ENCODE data around the gene CAMK1D.
"Not testable (repeated sequence)": the region's sequence is repeated elsewhere in the genome, so short reads cannot be mapped to it uniquely, and the experiment has no call there.

CAMK1D gene

DNA sequence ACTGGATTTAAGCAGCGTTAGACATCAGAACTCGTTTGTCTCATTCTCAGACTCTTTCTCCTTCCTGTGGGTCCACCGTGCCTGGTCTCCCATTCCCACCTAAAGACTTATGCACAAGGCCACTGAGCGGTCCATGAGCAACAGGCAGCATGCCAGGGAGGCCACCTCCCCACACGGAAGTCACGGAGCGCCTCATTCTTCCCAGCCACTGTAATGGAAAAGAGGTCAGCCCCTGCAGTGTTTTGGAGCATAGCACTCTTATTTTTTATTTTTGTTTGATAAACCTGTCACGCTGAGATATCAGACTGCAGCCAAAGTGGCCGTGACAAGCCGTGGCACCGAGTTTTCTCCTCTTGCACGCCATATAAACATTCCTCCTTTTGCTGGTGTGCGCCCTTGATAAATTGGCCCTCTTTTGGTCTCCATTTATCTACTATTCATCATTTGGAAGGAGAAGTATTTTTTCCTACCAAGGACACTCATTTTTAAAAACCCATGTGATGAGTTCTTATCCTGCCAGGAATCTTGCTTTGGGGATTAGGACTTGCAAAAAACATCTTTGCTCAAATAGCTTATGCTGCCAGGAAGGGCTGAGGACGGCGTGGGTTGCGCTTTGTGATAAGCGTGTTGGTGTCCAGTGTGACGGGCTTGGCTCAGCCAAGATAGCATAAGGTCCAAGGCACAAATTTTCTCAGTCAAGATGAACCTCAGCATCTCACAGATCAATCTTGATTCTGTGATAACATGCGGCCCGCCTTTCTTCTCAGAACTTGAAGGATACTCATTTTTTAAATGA, 446.2 kb downstream of the CAMK1D start:
- no peaks in the 10 kb centered on the region for H3K4me1 Mint-ChIP-seq (ENCODE audit: low read depth)
- peaks cover 73% of the 10 kb centered on the region for H3K36me3 Mint-ChIP-seq (ENCODE audit: low read depth)
- H3K4me3 Mint-ChIP-seq, result no peak overlapping the region
- intact Hi-C loops (cut with micrococcal nuclease), result no loop called here
- no peak overlapping the region for H3K27ac Mint-ChIP-seq
- no peaks in the 10 kb centered on the region for H3K27me3 Mint-ChIP-seq
- peaks cover 12% of the 10 kb centered on the region for H3K9me3 Mint-ChIP-seq

DNA sequence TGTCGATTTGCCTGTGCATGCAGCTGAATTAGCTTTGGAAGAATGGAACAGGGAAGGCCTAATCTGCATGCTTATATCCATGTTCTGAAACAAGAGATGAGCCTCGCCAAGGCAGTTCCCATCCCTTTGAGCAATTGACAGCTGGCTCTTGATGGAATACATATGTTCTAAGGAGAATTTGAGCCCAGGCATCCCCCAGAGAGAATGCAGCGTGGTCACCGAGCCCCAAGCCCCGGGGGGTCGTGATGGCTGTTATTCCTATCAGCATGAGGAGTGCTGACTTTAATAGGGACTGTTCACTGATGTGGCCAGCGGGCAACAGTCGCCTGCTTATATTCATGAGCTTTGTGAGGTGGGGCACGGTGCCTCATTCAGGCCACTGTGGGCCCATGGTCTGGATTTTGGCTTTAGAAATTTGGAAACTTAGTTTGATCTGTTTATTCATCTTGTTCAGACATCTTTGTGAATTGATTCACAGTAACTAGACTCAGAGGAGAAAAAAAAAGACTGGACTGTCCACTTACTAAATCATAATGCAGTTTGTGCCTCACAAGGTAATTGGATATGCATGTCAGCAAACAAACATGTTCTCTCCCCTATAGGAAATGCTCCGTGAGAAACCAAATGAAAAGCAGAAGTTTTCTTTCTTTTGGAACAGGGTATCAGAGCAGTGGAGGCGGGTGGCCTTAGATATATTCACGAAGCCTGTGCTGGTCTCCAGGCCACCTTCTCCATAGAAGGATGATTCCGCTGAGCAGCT, 447.2 kb downstream of the CAMK1D start:
- Mint-ChIP-seq H3K27ac (no peak overlapping the region), H3K4me1 (ENCODE audit: low read depth) (no peaks in the 10 kb centered on the region), H3K27me3 (no peaks in the 10 kb centered on the region), H3K4me3 (no peak overlapping the region), H3K9me3 (peaks cover 1% of the 10 kb centered on the region), H3K36me3 (ENCODE audit: low read depth) (peaks cover 73% of the 10 kb centered on the region)
- intact Hi-C loops (cut with micrococcal nuclease), result no loop called here

DNA sequence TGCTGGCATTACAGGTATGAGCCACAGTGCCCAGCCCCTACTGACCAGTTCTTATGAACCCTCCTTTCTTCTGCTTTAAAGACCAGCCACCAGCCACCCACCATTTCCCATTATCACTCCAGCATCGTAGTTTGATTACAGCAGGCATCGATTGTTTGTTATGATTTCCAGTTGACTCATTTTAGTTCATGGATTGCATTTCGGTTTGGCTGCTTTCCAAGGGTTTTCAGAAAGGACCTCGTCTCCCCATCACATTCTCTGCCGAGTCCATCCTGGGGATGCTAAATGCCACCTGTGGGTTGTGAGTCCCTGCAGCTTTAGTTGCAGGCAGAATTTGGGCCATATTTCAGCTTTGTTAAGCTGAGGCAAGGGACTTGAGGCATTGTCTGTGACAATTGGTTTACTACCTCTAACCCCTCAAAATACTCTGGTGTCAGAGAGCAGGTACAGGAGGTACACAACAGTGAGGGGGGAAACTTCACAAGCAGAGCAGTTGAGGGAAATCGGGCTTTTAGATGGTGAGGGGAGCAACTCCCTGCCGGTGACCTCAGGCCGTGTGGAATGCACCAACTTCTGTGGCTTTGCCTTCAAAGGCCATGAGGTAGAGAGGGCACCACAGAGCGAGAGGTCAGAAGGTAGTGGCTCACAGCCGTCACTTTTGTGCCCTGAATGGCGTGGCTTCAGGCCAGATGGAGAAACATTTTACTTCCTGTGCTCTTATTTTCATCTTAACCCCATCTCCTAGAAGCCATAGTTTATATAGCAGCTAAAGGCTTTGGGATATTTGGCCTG, 448.3 kb downstream of the CAMK1D start:
- intact Hi-C loops (cut with micrococcal nuclease), result no loop called here
- H3K36me3 Mint-ChIP-seq (ENCODE audit: low read depth), result peaks cover 73% of the 10 kb centered on the region
- no peak overlapping the region for H3K4me3 Mint-ChIP-seq
- H3K9me3 Mint-ChIP-seq, result no peaks in the 10 kb centered on the region
- H3K4me1 Mint-ChIP-seq (ENCODE audit: low read depth), result no peaks in the 10 kb centered on the region
- no peak overlapping the region for H3K27ac Mint-ChIP-seq
- H3K27me3 Mint-ChIP-seq, result no peaks in the 10 kb centered on the region

DNA sequence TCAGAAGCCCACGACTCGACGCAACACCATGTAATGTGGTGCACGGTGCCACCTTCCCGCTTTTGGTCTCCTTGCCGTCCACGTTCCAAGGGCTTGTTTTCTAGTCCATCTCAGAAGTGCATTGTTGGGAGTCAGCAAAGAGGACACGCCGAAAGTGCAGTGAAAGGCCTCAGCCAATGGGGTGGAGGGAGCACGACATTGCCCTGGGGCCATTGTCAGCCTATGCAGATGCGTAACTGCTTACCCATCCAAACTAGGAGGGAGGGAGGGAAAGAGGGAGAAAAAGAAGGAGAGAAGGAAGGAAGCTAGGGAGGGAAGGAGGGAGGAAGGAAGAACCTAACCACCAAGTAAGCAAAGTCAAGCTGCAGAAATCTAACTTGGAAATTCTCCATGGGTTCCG, 449.8 kb downstream of the CAMK1D start:
- Mint-ChIP-seq H3K36me3 (ENCODE audit: low read depth) (peaks cover 68% of the 10 kb centered on the region), H3K27ac (no peak overlapping the region), H3K27me3 (no peaks in the 10 kb centered on the region), H3K4me1 (ENCODE audit: low read depth) (no peaks in the 10 kb centered on the region), H3K9me3 (no peaks in the 10 kb centered on the region), H3K4me3 (no peak overlapping the region)
- intact Hi-C loops (cut with micrococcal nuclease), result no loop called here

DNA sequence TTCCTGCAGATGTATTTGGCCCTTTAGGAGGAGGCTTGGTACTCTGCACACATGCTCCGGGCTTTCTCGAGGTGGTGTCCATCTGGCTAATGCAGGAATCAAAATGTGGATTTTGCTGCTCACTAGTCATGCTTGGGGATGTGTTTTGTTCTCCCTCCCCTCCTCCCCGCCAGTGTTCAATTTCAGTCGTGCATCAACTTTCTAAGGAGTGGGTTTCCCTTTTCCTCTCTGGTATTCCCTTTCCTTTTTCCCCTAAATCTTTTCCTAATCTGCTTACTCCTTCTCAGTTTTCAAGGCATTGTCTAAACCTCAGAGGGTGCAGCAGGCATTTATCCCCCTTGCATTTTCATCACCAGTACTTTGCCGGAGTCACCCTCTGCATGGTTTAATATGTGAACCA, 450.4 kb downstream of the CAMK1D start:
- intact Hi-C loops (cut with micrococcal nuclease), result no loop called here
- peaks cover 63% of the 10 kb centered on the region for H3K36me3 Mint-ChIP-seq (ENCODE audit: low read depth)
- no peaks in the 10 kb centered on the region for H3K27me3 Mint-ChIP-seq
- no peaks in the 10 kb centered on the region for H3K4me1 Mint-ChIP-seq (ENCODE audit: low read depth)
- H3K4me3 Mint-ChIP-seq, result no peak overlapping the region
- H3K9me3 Mint-ChIP-seq, result no peaks in the 10 kb centered on the region
- no peak overlapping the region for H3K27ac Mint-ChIP-seq

DNA sequence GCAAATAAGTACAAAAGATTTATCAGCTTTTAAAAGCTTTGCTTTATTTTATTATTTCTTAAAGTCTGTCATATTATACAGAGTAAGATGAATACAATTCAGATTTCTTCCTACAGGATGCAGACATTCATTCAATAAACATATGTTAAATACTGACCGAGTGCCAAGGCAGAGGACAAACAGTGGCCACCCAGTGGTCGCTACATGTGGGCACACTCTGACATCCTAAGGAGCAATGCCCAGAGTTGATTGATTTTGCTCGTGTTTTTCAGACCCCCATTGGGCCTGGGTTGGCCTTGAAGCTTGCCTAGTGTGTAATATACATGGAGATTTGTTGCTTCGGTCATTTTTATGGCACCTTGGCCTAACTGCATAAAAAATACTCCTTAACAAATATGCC, 451.0 kb downstream of the CAMK1D start:
- Mint-ChIP-seq H3K4me3 (no peak overlapping the region), H3K27me3 (no peaks in the 10 kb centered on the region), H3K27ac (no peak overlapping the region), H3K36me3 (ENCODE audit: low read depth) (peaks cover 57% of the 10 kb centered on the region), H3K9me3 (no peaks in the 10 kb centered on the region), H3K4me1 (ENCODE audit: low read depth) (no peaks in the 10 kb centered on the region)
- intact Hi-C loops (cut with micrococcal nuclease), result no loop called here

DNA sequence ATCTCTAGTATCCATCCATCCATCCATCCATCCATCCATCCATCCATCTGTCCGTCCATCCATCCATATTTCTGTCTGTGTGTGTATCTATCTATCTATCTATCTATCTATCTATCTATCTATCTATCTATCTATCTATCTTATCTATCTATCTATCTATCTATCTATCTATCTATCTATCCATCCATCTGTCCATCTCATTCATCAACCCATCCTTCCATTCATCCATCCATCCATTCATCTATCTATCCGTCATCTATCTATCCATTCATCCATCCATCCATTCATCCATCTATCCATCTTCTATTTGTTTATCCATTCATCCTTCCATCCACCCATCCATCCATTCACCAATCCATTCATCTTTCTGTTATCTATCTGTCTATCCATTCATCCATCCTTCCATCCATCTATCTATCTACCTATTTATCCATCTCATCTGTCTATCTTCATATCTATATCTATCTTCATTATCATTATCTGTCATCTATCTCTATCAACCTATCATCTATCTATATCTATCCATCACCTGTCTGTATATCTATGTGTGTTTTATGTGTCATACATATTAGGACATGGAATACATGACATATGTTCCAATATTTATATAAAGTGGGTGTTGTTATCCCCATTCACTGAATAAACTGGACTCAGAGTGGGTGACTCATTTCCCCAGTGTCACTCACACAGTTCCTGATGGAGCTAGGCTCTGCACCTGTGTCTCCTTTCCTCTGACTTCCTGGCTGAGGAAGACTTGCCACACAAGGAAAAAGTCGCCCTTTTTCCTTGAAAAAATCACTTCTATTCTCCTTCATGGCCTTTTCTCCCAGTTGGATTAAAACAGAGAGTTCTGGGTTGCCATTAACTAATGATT, 452.1 kb downstream of the CAMK1D start:
- no peaks in the 10 kb centered on the region for H3K9me3 Mint-ChIP-seq
- H3K4me1 Mint-ChIP-seq (ENCODE audit: low read depth), result no peaks in the 10 kb centered on the region
- no peak overlapping the region for H3K4me3 Mint-ChIP-seq
- intact Hi-C loops (cut with micrococcal nuclease), result no loop called here
- H3K27ac Mint-ChIP-seq, result no peak overlapping the region
- H3K36me3 Mint-ChIP-seq (ENCODE audit: low read depth), result peaks cover 54% of the 10 kb centered on the region
- no peaks in the 10 kb centered on the region for H3K27me3 Mint-ChIP-seq

DNA sequence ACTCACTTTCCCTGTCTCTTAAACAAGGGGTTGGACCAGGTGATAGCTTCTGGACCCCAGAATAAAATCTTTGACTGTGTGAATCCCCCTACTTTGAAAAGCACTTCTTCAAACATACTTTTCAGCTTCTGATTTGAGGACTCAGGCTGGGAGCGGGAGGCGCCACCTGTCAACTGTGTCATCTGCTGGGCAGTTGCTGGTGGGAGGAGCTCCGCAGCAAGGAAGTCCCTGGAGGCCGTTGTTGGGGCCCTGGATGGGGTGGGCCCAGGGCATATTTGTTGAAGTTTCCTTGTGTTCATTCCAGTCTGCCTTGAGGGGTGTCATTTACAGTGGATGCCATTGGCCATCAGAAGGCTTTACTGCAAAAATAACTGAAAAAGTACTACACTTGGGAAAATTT, 454.4 kb downstream of the CAMK1D start:
- intact Hi-C loops (cut with micrococcal nuclease), result no loop called here
- H3K4me3 Mint-ChIP-seq, result no peak overlapping the region
- no peaks in the 10 kb centered on the region for H3K4me1 Mint-ChIP-seq (ENCODE audit: low read depth)
- no peaks in the 10 kb centered on the region for H3K27me3 Mint-ChIP-seq
- H3K36me3 Mint-ChIP-seq (ENCODE audit: low read depth), result peaks cover 55% of the 10 kb centered on the region
- no peaks in the 10 kb centered on the region for H3K9me3 Mint-ChIP-seq
- no peak overlapping the region for H3K27ac Mint-ChIP-seq

DNA sequence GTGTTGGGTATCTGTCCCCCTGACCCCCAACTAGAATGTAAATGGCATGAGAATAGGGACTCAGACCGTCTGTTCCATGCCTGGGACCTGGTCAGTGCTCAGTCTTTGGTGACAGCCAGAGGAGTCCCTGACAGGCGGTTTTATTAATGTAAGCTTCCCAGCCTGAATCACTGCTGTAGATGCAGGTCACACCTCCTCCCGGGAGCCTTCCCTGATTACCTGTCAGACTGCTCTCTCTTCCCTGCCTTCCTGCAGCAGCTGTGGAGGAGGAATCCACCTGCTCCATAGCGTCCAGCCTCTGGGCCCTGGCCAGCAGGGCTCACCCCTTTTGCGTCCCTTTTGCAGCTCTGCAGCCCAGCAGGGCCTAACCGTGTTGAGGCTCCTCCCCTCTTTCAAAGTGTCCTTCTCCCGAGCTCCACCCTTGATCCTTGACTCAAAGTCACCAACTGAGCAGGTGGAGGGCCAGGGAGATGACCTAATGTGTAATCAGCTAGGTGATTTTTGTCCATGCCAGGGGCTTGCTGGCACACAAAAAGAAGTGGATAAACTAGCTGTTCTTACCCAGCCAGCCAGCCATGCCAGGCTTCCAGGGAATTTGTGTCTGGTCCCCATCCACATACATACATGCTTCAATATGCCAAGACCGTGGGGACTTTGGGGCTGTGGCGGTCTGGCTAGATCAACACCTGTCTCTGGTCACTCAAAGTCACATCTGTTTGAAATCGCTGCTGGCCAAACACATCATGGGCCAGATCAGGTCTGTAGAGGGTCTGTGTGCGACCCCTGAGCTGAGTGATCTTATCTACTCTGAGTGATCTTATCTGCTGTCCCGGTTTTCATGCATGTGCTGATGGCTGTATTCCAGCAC, 457.1 kb downstream of the CAMK1D start:
- intact Hi-C loops (cut with micrococcal nuclease), result no loop called here
- Mint-ChIP-seq H3K4me1 (ENCODE audit: low read depth) (no peaks in the 10 kb centered on the region), H3K27me3 (no peaks in the 10 kb centered on the region), H3K36me3 (ENCODE audit: low read depth) (peaks cover 39% of the 10 kb centered on the region), H3K27ac (no peak overlapping the region), H3K4me3 (no peak overlapping the region), H3K9me3 (no peaks in the 10 kb centered on the region)

DNA sequence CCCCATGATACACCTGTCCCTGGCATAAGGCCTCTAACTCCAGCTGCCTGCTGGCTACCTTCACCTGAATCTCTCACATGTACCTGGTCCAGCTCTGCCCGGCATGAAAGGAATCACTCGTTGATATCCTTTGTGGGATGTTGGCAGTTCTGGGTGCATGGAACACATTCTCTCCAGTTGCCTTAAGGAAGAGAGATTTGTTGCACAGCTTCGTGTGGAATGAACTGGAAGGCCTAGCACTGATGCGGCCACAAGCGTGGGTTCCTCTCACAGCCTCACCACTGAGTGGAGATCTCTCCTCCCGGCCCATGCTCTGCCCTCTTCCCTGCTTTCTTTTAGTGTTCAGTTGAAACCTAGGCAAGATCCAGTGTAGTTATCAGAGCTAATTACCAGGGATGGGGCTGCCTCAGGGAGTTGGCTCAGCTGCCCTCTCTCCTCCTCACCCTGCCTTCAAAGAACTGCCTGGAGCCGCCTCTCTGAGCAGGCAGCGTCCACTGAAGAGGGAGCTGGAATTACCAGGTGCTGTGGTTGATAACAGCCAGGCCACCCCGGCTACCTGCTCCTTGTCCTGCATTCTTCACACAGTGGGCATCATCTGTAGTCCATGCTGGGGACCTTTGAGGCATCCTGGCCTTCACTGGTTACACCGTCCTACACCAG, 457.9 kb downstream of the CAMK1D start:
- Mint-ChIP-seq H3K4me3 (no peak overlapping the region), H3K27me3 (no peaks in the 10 kb centered on the region), H3K27ac (no peak overlapping the region), H3K36me3 (ENCODE audit: low read depth) (peaks cover 41% of the 10 kb centered on the region), H3K4me1 (ENCODE audit: low read depth) (no peaks in the 10 kb centered on the region), H3K9me3 (no peaks in the 10 kb centered on the region)
- intact Hi-C loops (cut with micrococcal nuclease), result no loop called here

DNA sequence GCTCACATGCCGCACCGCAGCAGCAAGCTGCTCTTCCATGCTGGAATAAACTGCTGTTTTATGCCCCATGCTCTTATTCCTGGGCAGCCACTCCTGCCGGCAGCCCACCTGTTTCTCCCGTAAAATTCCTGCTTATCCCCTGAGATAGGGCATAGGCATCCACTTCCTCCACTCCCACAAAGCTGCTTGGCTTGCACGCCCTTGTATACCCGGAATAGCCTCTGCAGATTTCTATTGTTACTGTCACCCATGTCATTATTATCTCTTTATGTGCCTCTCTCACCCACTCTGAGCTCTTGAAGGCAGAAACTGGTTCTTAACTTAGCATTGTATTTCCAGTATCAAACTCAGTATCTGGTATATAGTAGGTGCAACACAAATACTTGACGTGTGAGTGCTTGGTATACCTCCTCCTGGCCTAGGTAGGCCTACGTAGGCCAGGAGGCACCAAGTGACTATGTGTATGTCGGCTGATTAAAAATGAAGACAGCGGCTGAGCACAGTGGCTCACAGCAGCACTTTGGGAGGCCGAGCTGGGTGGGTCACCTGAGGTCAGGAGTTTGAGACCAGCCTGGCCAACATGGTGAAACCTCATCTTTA, 458.8 kb downstream of the CAMK1D start:
- no peaks in the 10 kb centered on the region for H3K27me3 Mint-ChIP-seq
- intact Hi-C loops (cut with micrococcal nuclease), result no loop called here
- no peak overlapping the region for H3K27ac Mint-ChIP-seq
- H3K4me3 Mint-ChIP-seq, result no peak overlapping the region
- no peaks in the 10 kb centered on the region for H3K9me3 Mint-ChIP-seq
- H3K4me1 Mint-ChIP-seq (ENCODE audit: low read depth), result no peaks in the 10 kb centered on the region
- H3K36me3 Mint-ChIP-seq (ENCODE audit: low read depth), result peaks cover 44% of the 10 kb centered on the region

DNA sequence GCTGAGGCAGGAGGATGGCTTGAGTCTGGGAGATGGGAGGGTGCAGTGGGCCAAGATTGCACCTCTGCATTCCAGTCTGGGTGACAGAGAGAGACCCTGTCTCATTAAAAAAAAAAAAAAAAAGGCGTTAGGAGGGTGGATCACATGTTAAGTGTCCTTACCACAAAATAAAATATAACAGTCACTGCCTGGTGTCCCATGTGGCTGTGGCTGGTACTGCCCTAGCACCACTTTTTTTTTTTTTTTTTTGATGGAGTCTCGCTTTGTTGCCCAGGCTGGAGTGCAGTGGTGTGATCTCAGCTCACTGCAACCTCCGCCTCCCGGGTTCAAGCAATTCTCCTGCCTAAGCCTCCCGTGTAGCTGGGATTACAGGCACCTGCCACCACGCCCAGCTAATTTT, 460.7 kb downstream of the CAMK1D start:
- H3K4me3 Mint-ChIP-seq; H3K27ac Mint-ChIP-seq; H3K27me3 Mint-ChIP-seq; intact Hi-C loops (cut with micrococcal nuclease); H3K4me1 Mint-ChIP-seq (ENCODE audit: low read depth): not testable (repeated sequence)
- Mint-ChIP-seq H3K9me3 (peaks cover 13% of the 10 kb centered on the region), H3K36me3 (ENCODE audit: low read depth) (peaks cover 63% of the 10 kb centered on the region)

Measured in dendritic cell treated with granulocyte-macrophage colony-stimulating factor and Interleukin-4, amounts not matched to agents 40 ng/mL and 50 ng/mL, for 4 days (primary cell).